ENCODE data around the gene ATP9B.

Gene ATP9B

GRCh38 chr18:79410731-79411613, 341.8 kb downstream of the ATP9B start:
- H3K4me3 ChIP-seq (ENCODE audit: low read depth, low read length): no peak overlapping the region
- TF ChIP-seq, protein P1, sequence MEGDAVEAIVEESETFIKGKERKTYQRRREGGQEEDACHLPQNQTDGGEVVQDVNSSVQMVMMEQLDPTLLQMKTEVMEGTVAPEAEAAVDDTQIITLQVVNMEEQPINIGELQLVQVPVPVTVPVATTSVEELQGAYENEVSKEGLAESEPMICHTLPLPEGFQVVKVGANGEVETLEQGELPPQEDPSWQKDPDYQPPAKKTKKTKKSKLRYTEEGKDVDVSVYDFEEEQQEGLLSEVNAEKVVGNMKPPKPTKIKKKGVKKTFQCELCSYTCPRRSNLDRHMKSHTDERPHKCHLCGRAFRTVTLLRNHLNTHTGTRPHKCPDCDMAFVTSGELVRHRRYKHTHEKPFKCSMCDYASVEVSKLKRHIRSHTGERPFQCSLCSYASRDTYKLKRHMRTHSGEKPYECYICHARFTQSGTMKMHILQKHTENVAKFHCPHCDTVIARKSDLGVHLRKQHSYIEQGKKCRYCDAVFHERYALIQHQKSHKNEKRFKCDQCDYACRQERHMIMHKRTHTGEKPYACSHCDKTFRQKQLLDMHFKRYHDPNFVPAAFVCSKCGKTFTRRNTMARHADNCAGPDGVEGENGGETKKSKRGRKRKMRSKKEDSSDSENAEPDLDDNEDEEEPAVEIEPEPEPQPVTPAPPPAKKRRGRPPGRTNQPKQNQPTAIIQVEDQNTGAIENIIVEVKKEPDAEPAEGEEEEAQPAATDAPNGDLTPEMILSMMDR (IDR thresholded peaks at IDR 0.05; ENCODE audit: borderline replicate concordance, insufficient read depth, low read depth, low read length): no peak

- H3K4me3 ChIP-seq (ENCODE audit: low read depth, low read length): no peak overlapping the region
- TF ChIP-seq, protein P1 (IDR thresholded peaks at IDR 0.05; ENCODE audit: borderline replicate concordance, insufficient read depth, low read depth, low read length): no peak
These were observed 342.7 kb downstream of the ATP9B start for GRCh38 chr18:79411614-79412526.

GRCh38 chr18:79413025-79413424, 343.8 kb downstream of the ATP9B start:
- H3K4me3 ChIP-seq (ENCODE audit: low read depth, low read length): no peak overlapping the region
- TF ChIP-seq, protein P1 (IDR thresholded peaks at IDR 0.05; ENCODE audit: borderline replicate concordance, insufficient read depth, low read depth, low read length): no peak

GRCh38 chr18:79413426-79413825, 344.2 kb downstream of the ATP9B start:
- TF ChIP-seq, protein P1 (IDR thresholded peaks at IDR 0.05; ENCODE audit: borderline replicate concordance, insufficient read depth, low read depth, low read length): no peak

DNA sequence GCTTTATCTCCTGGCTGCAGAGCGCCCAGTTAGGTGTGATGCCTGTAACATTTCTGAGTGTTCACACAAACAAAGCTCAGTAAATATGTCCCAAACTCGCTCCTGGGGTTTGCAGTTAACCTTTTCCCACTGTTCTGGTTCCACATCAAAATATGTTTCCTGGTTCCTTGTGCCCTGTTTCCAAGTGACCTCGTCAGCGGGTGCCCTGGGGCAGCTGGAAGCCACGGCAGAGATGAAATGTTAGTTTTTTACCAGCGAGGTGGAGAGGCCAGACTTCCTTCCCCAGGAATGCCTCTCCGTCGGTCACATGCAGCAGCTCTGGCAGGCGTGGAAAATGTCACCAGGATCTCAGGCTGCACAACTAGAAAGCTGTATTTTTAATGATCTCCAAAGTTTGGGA, 344.7 kb downstream of the ATP9B start:
- TF ChIP-seq, protein P1 (IDR thresholded peaks at IDR 0.05; ENCODE audit: borderline replicate concordance, insufficient read depth, low read depth, low read length): no peak
- no peak overlapping the region for H3K4me3 ChIP-seq (ENCODE audit: low read depth, low read length)

More at GRCh38 chr18:79413426-79413825, 344.2 kb downstream of the ATP9B start:
- H3K4me3 ChIP-seq (ENCODE audit: low read depth, low read length): no peak overlapping the region

GRCh38 chr18:79416022-79416676, 347.0 kb downstream of the ATP9B start:
- H3K4me3 ChIP-seq (ENCODE audit: low read depth, low read length): no peak overlapping the region
- TF ChIP-seq, protein P1 (IDR thresholded peaks at IDR 0.05; ENCODE audit: borderline replicate concordance, insufficient read depth, low read depth, low read length): no peak
